Measurements from ENCODE around the gene TNC.

GRCh38 chr9:115116421-115117284 lies 1.3 kb downstream of the TNC start:
- TF ChIP-seq CTCF (IDR thresholded peaks at IDR 0.05; ENCODE audit: low read depth, low read length) (no peak), POLR2A (IDR thresholded peaks at IDR 0.05; ENCODE audit: extremely low read depth, insufficient read length) (no peak), MYC (IDR thresholded peaks at IDR 0.05; ENCODE audit: low read depth, low read length) (no peak), MAX (IDR thresholded peaks at IDR 0.05; ENCODE audit: low read depth, low read length) (no peak)
